ENCODE measurements around the gene PBXIP1. TPM values are rescaled to one million over a fixed set of nuclear protein-coding genes. Genes with fewer than 3 reads are reported as not detected.
A peak's percentile ranks its signal among the peaks of the same experiment; 100 is the strongest.

PBXIP1 gene
- total and polyA plus RNA-seq, 7 experiments from 2014 or later, result 107 to 390 (median 355) TPM

DNA sequence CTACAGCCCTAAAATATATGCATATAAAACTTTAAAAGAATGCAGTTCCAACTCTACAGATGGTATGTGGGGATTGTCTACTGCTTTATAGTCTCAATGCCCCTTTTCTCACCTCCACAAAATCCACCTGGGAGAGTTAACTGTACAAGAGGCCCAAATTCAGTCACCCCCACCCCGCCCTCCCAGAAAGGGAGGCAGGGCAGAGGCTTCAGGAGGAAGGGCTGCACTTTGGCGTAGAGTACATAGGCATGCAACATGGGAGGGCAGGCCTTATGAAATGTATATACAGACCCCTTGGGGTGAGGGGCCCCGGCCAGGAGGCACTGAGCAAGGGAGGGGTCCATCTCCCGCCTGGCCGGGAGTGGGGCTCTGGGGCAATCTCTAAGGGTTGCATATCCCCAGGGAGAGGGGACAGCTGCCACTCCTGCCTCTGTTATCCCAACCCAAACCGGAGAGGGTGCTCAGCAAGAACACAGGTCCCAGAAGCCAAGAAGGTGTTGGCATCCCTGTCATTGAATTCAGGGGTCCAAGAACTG is 7.0 kb upstream of the PBXIP1 start:
- peaks cover 16 to 23% of the 10 kb centered on the region in 2 donors for H3K4me1 ChIP-seq (ENCODE audit: control insufficient read depth in 2 of 2, insufficient read depth in 2 of 2, low read length in 2 of 2)
- POLR2A ChIA-PET, result interaction anchor here (0.9 to 13.7 kb wide), 9 partner anchors 11 to 98 kb away, joined by 3 to 160 read pairs (median 5); partner anchors contain the start of genes CKS1B, FLAD1, LENEP and SHC1
- H3K9me3 ChIP-seq (ENCODE audit: control insufficient read depth in 2 of 3, low read length in 3 of 3), result no peaks in the 10 kb centered on the region
- CTCF ChIA-PET, result interaction anchor here (0.7 to 7.6 kb wide), 3 partner anchors 11 to 122 kb away, joined by 3 to 72 read pairs (median 13); no protein-coding TSS in a partner anchor
- H3K36me3 ChIP-seq (ENCODE audit: control insufficient read depth in 2 of 3, insufficient read depth in 3 of 3, low read length in 3 of 3), result peaks cover 12 to 74% (median 19%) of the 10 kb centered on the region in 3 experiments
- no peak overlapping the region for H3K4me3 ChIP-seq (ENCODE audit: low read length)
- peaks cover 0 to 14% (median 3%) of the 10 kb centered on the region in 5 donors for H3K36me3 Mint-ChIP-seq
- peaks cover 16 to 49% (median 43%) of the 10 kb centered on the region in 7 donors for H3K4me1 Mint-ChIP-seq
- H3K4me3 Mint-ChIP-seq, result peak overlapping the region; percentile 86 to 93 (median 88)
- peak overlapping the region; percentile 62 to 95 (median 92) for H3K27ac Mint-ChIP-seq
- no peak for DNase-seq
- intact Hi-C loops (cut with micrococcal nuclease), result loop anchor here (1.0 to 5.0 kb wide), 2 partner anchors 36 to 741 kb away; partner anchors contain the start of gene UBAP2L (in 1 of the 2)
- no peaks in the 10 kb centered on the region for H3K9me3 Mint-ChIP-seq
- no peak for ATAC-seq
- H3K27ac ChIP-seq (ENCODE audit: low read depth, low read length), result peak overlapping the region; percentile 96
- H3K27me3 ChIP-seq (ENCODE audit: control insufficient read depth in 2 of 2, insufficient read depth in 2 of 2, low read length in 2 of 2), result no peaks in the 10 kb centered on the region
- no peaks in the 10 kb centered on the region for H3K27me3 Mint-ChIP-seq

DNA sequence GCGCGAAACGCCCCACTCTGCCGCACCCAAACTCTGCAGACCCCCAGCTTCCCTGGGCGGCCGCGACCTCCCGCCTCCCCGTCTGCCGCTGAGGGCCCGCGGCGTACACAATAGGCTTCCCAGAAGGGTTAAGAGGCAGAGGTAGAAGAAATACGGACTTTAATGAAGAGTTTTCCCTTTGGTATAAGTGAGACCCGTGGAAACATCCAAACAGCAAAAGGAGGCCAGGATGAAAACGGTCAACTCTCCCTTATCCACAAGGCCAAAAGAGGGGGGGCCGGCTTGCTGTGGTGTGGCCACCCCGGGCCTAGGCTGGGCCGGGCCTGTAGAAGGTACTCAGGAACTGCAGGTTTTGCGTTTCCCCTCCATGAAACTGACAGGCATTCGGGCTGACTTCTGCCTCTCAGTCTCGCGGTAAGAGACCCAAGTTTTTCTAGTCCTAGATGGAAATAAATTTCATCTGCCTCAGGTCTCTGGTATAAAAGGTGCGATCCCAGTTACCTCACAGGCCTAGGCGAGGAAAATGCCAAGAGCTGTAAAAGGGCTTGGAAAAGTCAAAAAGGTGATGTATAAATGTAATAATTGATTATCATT is 6.4 kb upstream of the PBXIP1 start:
- H3K4me1 Mint-ChIP-seq, result peaks cover 16 to 52% (median 43%) of the 10 kb centered on the region in 7 donors
- Histone ChIP-seq H3K36me3 (ENCODE audit: control insufficient read depth in 2 of 3, insufficient read depth in 3 of 3, low read length in 3 of 3) (peaks cover 12 to 70% (median 19%) of the 10 kb centered on the region in 3 experiments), H3K27me3 (ENCODE audit: control insufficient read depth in 2 of 2, insufficient read depth in 2 of 2, low read length in 2 of 2) (no peaks in the 10 kb centered on the region), H3K27ac (ENCODE audit: low read depth, low read length) (peak overlapping the region; percentile 96), H3K4me1 (ENCODE audit: control insufficient read depth in 2 of 2, insufficient read depth in 2 of 2, low read length in 2 of 2) (peaks cover 16 to 23% of the 10 kb centered on the region in 2 donors), H3K4me3 (ENCODE audit: low read length) (peak overlapping the region; percentile 54), H3K9me3 (ENCODE audit: control insufficient read depth in 2 of 3, low read length in 3 of 3) (no peaks in the 10 kb centered on the region)
- H3K36me3 Mint-ChIP-seq, result peaks cover 0 to 14% (median 3%) of the 10 kb centered on the region in 5 donors
- POLR2A ChIA-PET, result interaction anchor here (0.9 to 13.7 kb wide), 16 partner anchors 12 to 555 kb away, joined by 3 to 160 read pairs (median 5); partner anchors contain the start of genes CKS1B, FLAD1, LENEP and PMVK
- no peaks in the 10 kb centered on the region for H3K9me3 Mint-ChIP-seq
- DNase-seq, result peak in 2 of 9 donors; percentile 40 to 43
- H3K4me3 Mint-ChIP-seq, result peak overlapping the region; percentile 86 to 93 (median 88)
- peak overlapping the region; percentile 83 to 95 (median 92) for H3K27ac Mint-ChIP-seq
- intact Hi-C loops (cut with micrococcal nuclease), result loop anchor here (1.0 to 5.0 kb wide), 2 partner anchors 37 to 740 kb away; partner anchors contain the start of gene UBAP2L (in 1 of the 2)
- H3K27me3 Mint-ChIP-seq, result no peaks in the 10 kb centered on the region
- peak; percentile 20 for ATAC-seq
- CTCF ChIA-PET, result interaction anchor here (0.6 to 7.6 kb wide), 6 partner anchors 10 to 123 kb away, joined by 3 to 72 read pairs (median 4); no protein-coding TSS in a partner anchor

DNA sequence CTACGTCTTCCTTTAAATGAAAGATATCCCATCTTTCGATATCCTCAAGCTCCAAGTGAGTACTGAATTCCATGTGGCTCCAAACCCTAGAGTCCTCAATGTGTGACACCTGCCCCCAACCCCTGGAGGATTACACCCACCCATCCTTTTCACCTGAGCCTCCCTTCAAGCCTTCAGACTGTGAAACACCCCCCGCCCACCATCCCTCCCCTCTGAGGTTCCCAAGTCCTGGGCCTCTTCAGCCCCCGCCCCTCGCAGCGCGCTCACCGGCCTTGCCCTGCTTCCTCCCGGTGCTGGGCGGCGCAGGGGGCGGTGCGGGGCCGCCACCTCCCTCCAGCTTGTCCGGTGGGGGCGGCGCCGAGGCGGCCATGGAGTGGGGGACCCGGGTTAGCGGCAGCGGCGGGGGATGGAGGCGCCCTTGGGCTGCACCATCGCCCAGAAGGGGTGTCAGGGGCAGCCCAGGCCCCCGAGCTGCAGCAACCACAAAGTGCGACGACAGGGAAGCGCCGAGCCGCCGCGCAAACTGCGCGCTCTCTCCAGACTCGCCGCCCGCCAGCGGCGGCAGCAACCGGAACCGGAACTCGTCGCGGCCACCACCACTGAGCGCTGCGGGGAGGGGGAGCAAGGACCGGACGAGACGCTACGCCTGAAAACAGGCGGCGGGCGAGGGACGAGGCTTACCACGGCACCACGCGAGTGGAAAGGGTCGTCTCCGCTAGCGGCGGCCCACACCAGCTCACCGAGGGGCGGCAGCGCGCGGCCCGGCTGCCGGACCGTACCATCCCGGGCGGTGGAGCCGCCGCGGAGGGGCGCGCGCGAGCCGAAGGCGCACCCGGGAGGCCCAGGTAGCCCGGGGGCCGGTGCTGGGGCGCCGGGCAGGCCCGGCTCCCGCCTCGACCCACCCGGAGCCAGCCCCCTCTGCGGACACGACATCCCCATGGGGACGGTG is 5.6 kb upstream of the PBXIP1 start, which contains the start of gene PYGO2:
Gene PYGO2 (minus strand): TSS at position 576 of the 949 bp plus-strand sequence. CDS start 206 bp downstream, at position 370.
- DNase-seq (peak; percentile 73 to 88 (median 78)), ATAC-seq (peak; percentile 86)
- intact Hi-C loops (cut with micrococcal nuclease), result loop anchor here (1.0 to 5.0 kb wide), 7 partner anchors 13 to 739 kb away; partner anchors contain the start of genes CKS1B (in 2 of the 2), FLAD1 (in 1 of the 2), UBAP2L (in 1 of the 2) and ZBTB7B (in 1 of the 2)
- Mint-ChIP-seq H3K27me3 (no peaks in the 10 kb centered on the region), H3K4me3 (peak within 1 kb of the TSS; percentile 91 to 98 (median 94)), H3K9me3 (no peaks in the 10 kb centered on the region), H3K36me3 (peaks cover 0 to 14% (median 3%) of the 10 kb centered on the region in 5 donors), H3K27ac (peak within 1 kb of the TSS; percentile 83 to 100 (median 95)), H3K4me1 (peaks cover 17 to 60% (median 48%) of the 10 kb centered on the region in 7 donors)
- H3K4me1 ChIP-seq (ENCODE audit: control insufficient read depth in 2 of 2, insufficient read depth in 2 of 2, low read length in 2 of 2), result peaks cover 20 to 28% of the 10 kb centered on the region in 2 donors
- no peaks in the 10 kb centered on the region for H3K9me3 ChIP-seq (ENCODE audit: control insufficient read depth in 2 of 3, low read length in 3 of 3)
- peak within 1 kb of the TSS; percentile 54 for H3K4me3 ChIP-seq (ENCODE audit: low read length)
- H3K27me3 ChIP-seq (ENCODE audit: control insufficient read depth in 2 of 2, insufficient read depth in 2 of 2, low read length in 2 of 2), result no peaks in the 10 kb centered on the region
- ChIA-PET POLR2A (interaction anchor here (0.6 to 13.7 kb wide), 21 partner anchors 10 to 554 kb away, joined by 3 to 160 read pairs (median 5); partner anchors contain the start of genes CKS1B, FLAD1, LENEP and PMVK), CTCF (interaction anchor here (0.6 to 7.6 kb wide), 10 partner anchors 10 to 101 kb away, joined by 3 to 72 read pairs (median 4); partner anchors contain the start of genes EFNA4, FLAD1 and PMVK)
- H3K36me3 ChIP-seq (ENCODE audit: control insufficient read depth in 2 of 3, insufficient read depth in 3 of 3, low read length in 3 of 3), result peaks cover 6 to 62% (median 11%) of the 10 kb centered on the region in 3 experiments
- peak within 1 kb of the TSS; percentile 96 for H3K27ac ChIP-seq (ENCODE audit: low read depth, low read length)

DNA sequence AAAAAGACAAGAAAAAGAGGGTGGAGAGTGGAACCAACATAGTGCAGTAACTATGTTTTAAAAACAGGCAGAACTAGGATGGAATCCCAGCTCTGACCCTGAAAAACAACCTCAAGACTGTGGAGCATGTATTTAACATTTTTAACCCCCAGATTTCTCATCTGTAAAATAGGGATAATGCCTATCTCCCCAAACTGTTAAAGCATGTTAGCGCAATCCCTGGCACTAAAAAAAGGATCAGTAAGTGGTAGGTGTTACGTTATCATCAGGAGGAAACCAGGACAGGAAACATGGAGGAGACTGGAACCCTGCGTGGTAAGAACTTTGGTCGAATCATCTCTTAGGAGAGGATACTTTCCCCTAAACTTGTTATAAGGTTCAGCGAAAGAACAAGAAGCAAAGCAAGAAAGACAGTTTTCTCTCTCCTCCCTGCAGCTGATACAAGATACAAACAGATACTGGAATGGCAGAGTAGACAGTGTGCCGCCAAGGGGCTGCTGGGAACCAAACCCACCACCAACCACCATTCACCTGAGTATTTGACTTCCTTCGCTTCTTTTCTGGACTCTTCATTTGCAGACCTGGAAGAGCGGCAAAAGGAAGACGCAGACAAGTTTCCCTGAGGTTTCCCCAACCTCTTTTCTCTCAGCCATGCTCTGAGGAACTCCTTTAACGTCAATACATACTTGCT is 4.7 kb upstream of the PBXIP1 start:
- POLR2A ChIA-PET, result interaction anchor here (0.6 to 13.7 kb wide), 15 partner anchors 9 to 553 kb away, joined by 3 to 160 read pairs (median 6); partner anchors contain the start of genes CKS1B, FLAD1, LENEP and PMVK
- no peak for ATAC-seq
- peaks cover 22 to 31% of the 10 kb centered on the region in 2 donors for H3K4me1 ChIP-seq (ENCODE audit: control insufficient read depth in 2 of 2, insufficient read depth in 2 of 2, low read length in 2 of 2)

DNA sequence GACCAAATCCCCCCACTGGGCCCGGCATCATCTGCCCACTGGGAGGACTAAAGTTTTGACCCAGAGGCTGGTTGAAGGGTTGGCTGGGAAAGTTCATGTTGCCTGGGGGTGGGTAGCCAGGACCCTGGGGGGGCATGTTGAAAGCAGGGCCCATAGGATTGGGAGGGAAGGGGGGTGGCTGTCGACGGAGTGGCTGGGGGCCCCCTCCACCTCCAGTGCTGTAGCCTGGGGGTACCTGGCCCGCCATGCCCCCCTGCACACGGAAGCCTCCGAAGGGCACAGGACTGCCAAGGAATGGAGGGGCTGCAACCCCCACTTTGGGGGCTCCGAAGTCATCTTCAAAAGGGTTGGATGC is 3.5 kb upstream of the PBXIP1 start:
- H3K36me3 Mint-ChIP-seq, result peaks cover 0 to 16% (median 3%) of the 10 kb centered on the region in 5 donors
- DNase-seq (no peak), ATAC-seq (no peak)
- no peaks in the 10 kb centered on the region for H3K27me3 ChIP-seq (ENCODE audit: control insufficient read depth in 2 of 2, insufficient read depth in 2 of 2, low read length in 2 of 2)
- H3K27ac ChIP-seq (ENCODE audit: low read depth, low read length), result peak overlapping the region; percentile 15
- H3K27ac Mint-ChIP-seq, result peak overlapping the region in 7 of 9 donors; percentile 43 to 89 (median 77)
- H3K9me3 ChIP-seq (ENCODE audit: control insufficient read depth in 2 of 3, low read length in 3 of 3), result no peaks in the 10 kb centered on the region
- ChIA-PET POLR2A (interaction anchor here (1.3 to 13.7 kb wide), 3 partner anchors 15 to 23 kb away, joined by 6 to 160 read pairs (median 11); partner anchors contain the start of genes CKS1B, FLAD1 and SHC1), CTCF (interaction anchor here (0.7 kb wide), 1 partner anchor 399 kb away, joined by 5 read pairs; no protein-coding TSS in a partner anchor)
- H3K27me3 Mint-ChIP-seq, result no peaks in the 10 kb centered on the region
- peak overlapping the region in 6 of 10 donors; percentile 35 to 93 (median 83) for H3K4me3 Mint-ChIP-seq
- no peak overlapping the region for H3K4me3 ChIP-seq (ENCODE audit: low read length)
- peaks cover 33 to 74% (median 64%) of the 10 kb centered on the region in 7 donors for H3K4me1 Mint-ChIP-seq
- peaks cover 0 to 4% (median 0%) of the 10 kb centered on the region in 11 donors for H3K9me3 Mint-ChIP-seq
- peaks cover 0 to 41% (median 6%) of the 10 kb centered on the region in 3 experiments for H3K36me3 ChIP-seq (ENCODE audit: control insufficient read depth in 2 of 3, insufficient read depth in 3 of 3, low read length in 3 of 3)
- peaks cover 29 to 35% of the 10 kb centered on the region in 2 donors for H3K4me1 ChIP-seq (ENCODE audit: control insufficient read depth in 2 of 2, insufficient read depth in 2 of 2, low read length in 2 of 2)
- intact Hi-C loops (cut with micrococcal nuclease), result loop anchor here (5.0 to 10.0 kb wide), 5 partner anchors 103 to 995 kb away; partner anchors contain the start of genes ADAR (in 1 of the 2), CREB3L4 (in 1 of the 2), EFNA4 (in 1 of the 2) and IL6R (in 1 of the 2)

More for the DNA sequence above, 4.7 kb upstream of the PBXIP1 start:
- H3K4me1 Mint-ChIP-seq, result peaks cover 26 to 68% (median 57%) of the 10 kb centered on the region in 7 donors
- peaks cover 0 to 4% (median 0%) of the 10 kb centered on the region in 11 donors for H3K9me3 Mint-ChIP-seq
- H3K27me3 Mint-ChIP-seq, result no peaks in the 10 kb centered on the region
- H3K27ac Mint-ChIP-seq, result peak overlapping the region; percentile 83 to 100 (median 95)
- Histone ChIP-seq H3K27ac (ENCODE audit: low read depth, low read length) (peak overlapping the region; percentile 96), H3K4me3 (ENCODE audit: low read length) (peak overlapping the region; percentile 54), H3K27me3 (ENCODE audit: control insufficient read depth in 2 of 2, insufficient read depth in 2 of 2, low read length in 2 of 2) (no peaks in the 10 kb centered on the region), H3K36me3 (ENCODE audit: control insufficient read depth in 2 of 3, insufficient read depth in 3 of 3, low read length in 3 of 3) (peaks cover 2 to 53% (median 6%) of the 10 kb centered on the region in 3 experiments), H3K9me3 (ENCODE audit: control insufficient read depth in 2 of 3, low read length in 3 of 3) (no peaks in the 10 kb centered on the region)
- CTCF ChIA-PET, result interaction anchor here (1.1 to 7.6 kb wide), 8 partner anchors 9 to 102 kb away, joined by 3 to 72 read pairs (median 5); partner anchors contain the start of genes EFNA4, FLAD1 and PMVK
- no peak for DNase-seq
- peaks cover 0 to 14% (median 3%) of the 10 kb centered on the region in 5 donors for H3K36me3 Mint-ChIP-seq
- intact Hi-C loops (cut with micrococcal nuclease), result loop anchor here (1.0 to 5.0 kb wide), 6 partner anchors 14 to 738 kb away; partner anchors contain the start of genes CKS1B (in 2 of the 2), FLAD1 (in 1 of the 2), UBAP2L (in 1 of the 2) and ZBTB7B (in 1 of the 2)
- H3K4me3 Mint-ChIP-seq, result peak overlapping the region; percentile 91 to 98 (median 94)
